GOT3 (cell line): ENCODE measurements around the gene PAIP2B.
"Not testable (repeated sequence)": the region's sequence is repeated elsewhere in the genome, so short reads cannot be mapped to it uniquely, and the experiment has no call there.

Experiments used
- DNase-seq: peaks from one replicate; lab custom pipeline; 2025; ENCODE audit warnings: mixed read lengths; lab: John Stamatoyannopoulos, UW

The PAIP2B gene

GRCh38 chr2:71216501-71216900 is 10.4 kb downstream of the PAIP2B start:
- DNase-seq, result no peak

- no peak for DNase-seq
Observed at GRCh38 chr2:71215447-71215846, 11.5 kb downstream of the PAIP2B start.

- DNase-seq, result no peak
Observed at GRCh38 chr2:71212336-71212735, 14.6 kb downstream of the PAIP2B start.

GRCh38 chr2:71210292-71210691 is 16.6 kb downstream of the PAIP2B start:
- no peak for DNase-seq

GRCh38 chr2:71208756-71209155 is 18.1 kb downstream of the PAIP2B start:
- no peak for DNase-seq

- DNase-seq, result no peak
Observed at GRCh38 chr2:71207601-71208000, 19.3 kb downstream of the PAIP2B start.

- DNase-seq, result no peak
Observed at GRCh38 chr2:71206271-71206670, 20.6 kb downstream of the PAIP2B start.

- DNase-seq, result no peak
Observed at GRCh38 chr2:71191570-71191943, 35.3 kb downstream of the PAIP2B start.

GRCh38 chr2:71190656-71191569 is 36.0 kb downstream of the PAIP2B start:
- DNase-seq, result no peak

- DNase-seq, result no peak
Observed at GRCh38 chr2:71187589-71187988, 39.3 kb downstream of the PAIP2B start.

GRCh38 chr2:71186973-71187372 is 39.9 kb downstream of the PAIP2B start:
- no peak for DNase-seq

GRCh38 chr2:71183306-71184115 is 43.4 kb downstream of the PAIP2B start:
- DNase-seq, result not testable (repeated sequence)

GRCh38 chr2:71181316-71181715 is 45.6 kb downstream of the PAIP2B start:
- DNase-seq, result no peak

- not testable (repeated sequence) for DNase-seq
Observed at GRCh38 chr2:71178836-71179235, 48.1 kb downstream of the PAIP2B start.

GRCh38 chr2:71174207-71174606 is 52.7 kb downstream of the PAIP2B start:
- no peak for DNase-seq

GRCh38 chr2:71173096-71173495 is 53.8 kb downstream of the PAIP2B start:
- no peak for DNase-seq

GRCh38 chr2:71166812-71167211 is 60.1 kb downstream of the PAIP2B start:
- no peak for DNase-seq

GRCh38 chr2:71157124-71157793 is 69.6 kb downstream of the PAIP2B start:
- no peak for DNase-seq

- no peak for DNase-seq
Observed at GRCh38 chr2:71156573-71156972, 70.3 kb downstream of the PAIP2B start.

- no peak for DNase-seq
Observed at GRCh38 chr2:71155846-71156245, 71.1 kb downstream of the PAIP2B start.

GRCh38 chr2:71154798-71155197 is 72.1 kb downstream of the PAIP2B start:
- DNase-seq, result no peak

GRCh38 chr2:71154279-71154678 is 72.6 kb downstream of the PAIP2B start:
- DNase-seq, result no peak
